Sigmoid colon (tissue), 3 donors: Measurements from ENCODE around the gene PRKCA.

ENCODE experiments used
- POLR2A ChIP-seq, 2 donors: fragments of 450-650 bp; IDR thresholded peaks; one replicate each; pipeline ENCODE4 v1.6.1; 2016; ENCODE audit warnings: antibody characterized with exemption in 2 of 2, mild to moderate bottlenecking in 2 of 2, moderate library complexity in 2 of 2
- TF ChIP-seq, protein P1 (sequence below), 4 experiments: fragments of 450-650 bp in 3 of 4; fragments of 200-600 bp in 1 of 4; IDR thresholded peaks; one replicate each; pipeline ENCODE4 v1.5.1; 2016 to 2019; ENCODE audit warnings: antibody characterized with exemption in 4 of 4, mild to moderate bottlenecking in 3 of 4, moderate library complexity in 2 of 4

GRCh38 chr17:66763056-66763455, 460.6 kb downstream of the PRKCA start:
- TF ChIP-seq POLR2A (IDR thresholded peaks at IDR 0.05), result no peak
- TF ChIP-seq, protein P1, sequence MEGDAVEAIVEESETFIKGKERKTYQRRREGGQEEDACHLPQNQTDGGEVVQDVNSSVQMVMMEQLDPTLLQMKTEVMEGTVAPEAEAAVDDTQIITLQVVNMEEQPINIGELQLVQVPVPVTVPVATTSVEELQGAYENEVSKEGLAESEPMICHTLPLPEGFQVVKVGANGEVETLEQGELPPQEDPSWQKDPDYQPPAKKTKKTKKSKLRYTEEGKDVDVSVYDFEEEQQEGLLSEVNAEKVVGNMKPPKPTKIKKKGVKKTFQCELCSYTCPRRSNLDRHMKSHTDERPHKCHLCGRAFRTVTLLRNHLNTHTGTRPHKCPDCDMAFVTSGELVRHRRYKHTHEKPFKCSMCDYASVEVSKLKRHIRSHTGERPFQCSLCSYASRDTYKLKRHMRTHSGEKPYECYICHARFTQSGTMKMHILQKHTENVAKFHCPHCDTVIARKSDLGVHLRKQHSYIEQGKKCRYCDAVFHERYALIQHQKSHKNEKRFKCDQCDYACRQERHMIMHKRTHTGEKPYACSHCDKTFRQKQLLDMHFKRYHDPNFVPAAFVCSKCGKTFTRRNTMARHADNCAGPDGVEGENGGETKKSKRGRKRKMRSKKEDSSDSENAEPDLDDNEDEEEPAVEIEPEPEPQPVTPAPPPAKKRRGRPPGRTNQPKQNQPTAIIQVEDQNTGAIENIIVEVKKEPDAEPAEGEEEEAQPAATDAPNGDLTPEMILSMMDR (IDR thresholded peaks at IDR 0.05), result no peak
